HG02798 (cell line): Measurements from ENCODE around the gene BRAF.
"Not testable (repeated sequence)": the region's sequence is repeated elsewhere in the genome, so short reads cannot be mapped to it uniquely, and the experiment has no call there.

ENCODE experiments used
- ATAC-seq: cut with Tn5 transposase; IDR thresholded peaks from one replicate; pipeline ENCODE4 v1.9.1; 2021; ENCODE audit warnings: mild to moderate bottlenecking; ENCODE audit not compliant: unreplicated experiment, poor library complexity

The BRAF gene

GRCh38 chr7:140924821-140925421, at the start of gene BRAF:
BRAF (minus strand) TSS chr7:140924929; CDS start chr7:140924703, 226 bp downstream.
- ATAC-seq, result peak; percentile 69

- no peak for ATAC-seq
Measured at GRCh38 chr7:140972876-140973829, 48.4 kb upstream of the BRAF start.

- no peak for ATAC-seq
Measured at GRCh38 chr7:140972344-140972743, 47.6 kb upstream of the BRAF start.

GRCh38 chr7:140967438-140967837, 42.7 kb upstream of the BRAF start:
- ATAC-seq, result no peak

GRCh38 chr7:140966561-140967233, 42.0 kb upstream of the BRAF start:
- no peak for ATAC-seq

- no peak for ATAC-seq
Measured at GRCh38 chr7:140961117-140961516, 36.4 kb upstream of the BRAF start.

- ATAC-seq, result not testable (repeated sequence)
Measured at GRCh38 chr7:140956997-140957396, 32.3 kb upstream of the BRAF start.

GRCh38 chr7:140945940-140946339, 21.2 kb upstream of the BRAF start:
- no peak for ATAC-seq

- not testable (repeated sequence) for ATAC-seq
Measured at GRCh38 chr7:140942242-140942641, 17.5 kb upstream of the BRAF start.

- no peak for ATAC-seq
Measured at GRCh38 chr7:140940898-140941297, 16.2 kb upstream of the BRAF start.

GRCh38 chr7:140937702-140938264, 13.1 kb upstream of the BRAF start:
- no peak for ATAC-seq

GRCh38 chr7:140928491-140929309, 4.0 kb upstream of the BRAF start:
- ATAC-seq, result no peak

- ATAC-seq, result not testable (repeated sequence)
Measured at GRCh38 chr7:140927945-140928344, 3.2 kb upstream of the BRAF start.

- ATAC-seq, result no peak
Measured at GRCh38 chr7:140927351-140927750, 2.6 kb upstream of the BRAF start.

GRCh38 chr7:140926021-140926817, 1.5 kb upstream of the BRAF start:
- ATAC-seq, result no peak

- peak; percentile 83 for ATAC-seq
Measured at GRCh38 chr7:140924019-140924820, 509 bp downstream of the BRAF start.

- ATAC-seq, result no peak
Measured at GRCh38 chr7:140923358-140924006, 1.2 kb downstream of the BRAF start.
